Inflammatory macrophage treated with lipopolysaccharide for 1 hour (primary cell): ENCODE results near the gene MAP1B.

ENCODE experiments used
- DNase-seq, 2 donors: peaks; one replicate each; pipeline ENCODE4 v3.0.0-alpha.2; 2020 to 2022

Gene MAP1B

GRCh38 chr5:72199681-72200080 is 92.4 kb downstream of the MAP1B start:
- no peak for DNase-seq

GRCh38 chr5:72202331-72202825 is 95.1 kb downstream of the MAP1B start:
- no peak for DNase-seq

GRCh38 chr5:72203251-72203845 is 96.1 kb downstream of the MAP1B start:
- no peak for DNase-seq

- DNase-seq, result no peak
Observed at GRCh38 chr5:72204946-72205345, 97.7 kb downstream of the MAP1B start.

- no peak for DNase-seq
Observed at GRCh38 chr5:72205431-72206009, 98.2 kb downstream of the MAP1B start.

GRCh38 chr5:72206160-72206559 is 98.9 kb downstream of the MAP1B start:
- no peak for DNase-seq

- DNase-seq, result no peak
Observed at GRCh38 chr5:72206994-72207393, 99.7 kb downstream of the MAP1B start.

- no peak for DNase-seq
Observed at GRCh38 chr5:72208324-72208926, 101.2 kb downstream of the MAP1B start.

GRCh38 chr5:72209147-72210115 is 102.2 kb downstream of the MAP1B start:
- DNase-seq, result no peak

GRCh38 chr5:72210888-72211678 is 103.8 kb downstream of the MAP1B start:
- no peak for DNase-seq

GRCh38 chr5:72212171-72212570 is 104.9 kb downstream of the MAP1B start:
- DNase-seq, result no peak

GRCh38 chr5:72213482-72213881 is 106.2 kb downstream of the MAP1B start:
- DNase-seq, result no peak

- no peak for DNase-seq
Observed at GRCh38 chr5:72214168-72214567, 106.9 kb downstream of the MAP1B start.

- DNase-seq, result no peak
Observed at GRCh38 chr5:72216756-72217155, 109.5 kb downstream of the MAP1B start.

GRCh38 chr5:72221099-72221498 is 113.8 kb downstream of the MAP1B start:
- DNase-seq, result no peak

GRCh38 chr5:72221541-72221940 is 114.3 kb downstream of the MAP1B start:
- no peak for DNase-seq

- DNase-seq, result no peak
Observed at GRCh38 chr5:72222521-72222920, 115.2 kb downstream of the MAP1B start.

- no peak for DNase-seq
Observed at GRCh38 chr5:72223371-72223770, 116.1 kb downstream of the MAP1B start.

- DNase-seq, result no peak
Observed at GRCh38 chr5:72224946-72225463, 117.7 kb downstream of the MAP1B start.

GRCh38 chr5:72225741-72226140 is 118.5 kb downstream of the MAP1B start:
- no peak for DNase-seq

- DNase-seq, result no peak
Observed at GRCh38 chr5:72226950-72227349, 119.7 kb downstream of the MAP1B start.

GRCh38 chr5:72228960-72229359 is 121.7 kb downstream of the MAP1B start:
- no peak for DNase-seq
